GM23248 (cell line): ENCODE results near the gene CEND1. TPM values are rescaled to one million over a fixed set of nuclear protein-coding genes. Genes with fewer than 3 reads are reported as not detected.

Experiments
- DNase-seq: peaks from one replicate; pipeline ENCODE4 v3.0.0-alpha.2; 2015
- H2AFZ ChIP-seq: fragments of 200-600 bp; sonication (generic); 2 replicates; pipeline ENCODE4 v1.6.1; 2016; ENCODE audit warnings: antibody characterized with exemption
- H3F3A ChIP-seq: fragments of 200-600 bp; sonication (generic); 2 replicates; pipeline ENCODE4 v1.6.1; 2016; ENCODE audit warnings: mild to moderate bottlenecking, antibody characterized with exemption, mixed run types; ENCODE audit not compliant: insufficient read depth
- H3K27ac ChIP-seq: fragments of 200-600 bp; sonication (generic); 2 replicates; pipeline ENCODE4 v1.5.1; 2016; ENCODE audit warnings: mild to moderate bottlenecking
- H3K27me3 ChIP-seq: fragments of 200-600 bp; sonication (generic); replicated peaks from 2 replicates; pipeline ENCODE4 v1.6.1; 2016; ENCODE audit warnings: mild to moderate bottlenecking; ENCODE audit not compliant: insufficient read depth
- H3K36me3 ChIP-seq: fragments of 200-600 bp; sonication (generic); 2 replicates; pipeline ENCODE4 v1.6.1; 2016; ENCODE audit warnings: low read depth, mild to moderate bottlenecking
- H3K4me1 ChIP-seq: fragments of 200-600 bp; sonication (generic); 2 replicates; pipeline ENCODE4 v1.6.1; 2016; ENCODE audit warnings: mild to moderate bottlenecking; ENCODE audit not compliant: insufficient read depth
- H3K4me2 ChIP-seq: fragments of 200-600 bp; sonication (generic); one replicate; pipeline ENCODE4 v1.6.1; 2016; ENCODE audit warnings: mild to moderate bottlenecking; ENCODE audit not compliant: unreplicated experiment
- H3K4me3 ChIP-seq: fragments of 200-600 bp; sonication (generic); 2 replicates; pipeline ENCODE4 v1.5.1; 2016; ENCODE audit warnings: mild to moderate bottlenecking
- H3K79me2 ChIP-seq: fragments of 200-600 bp; sonication (generic); 2 replicates; pipeline ENCODE4 v1.6.1; 2016; ENCODE audit warnings: mild to moderate bottlenecking; ENCODE audit not compliant: insufficient read depth
- H3K9ac ChIP-seq: fragments of 200-600 bp; sonication (generic); 2 replicates; pipeline ENCODE4 v1.6.1; 2016; ENCODE audit warnings: mild to moderate bottlenecking
- H3K9me2 ChIP-seq: fragments of 200-600 bp; sonication (generic); 2 replicates; pipeline ENCODE4 v1.6.1; 2016; ENCODE audit warnings: mixed run types, mild to moderate bottlenecking, moderate library complexity; ENCODE audit not compliant: insufficient read depth
- H3K9me3 ChIP-seq: fragments of 200-600 bp; sonication (generic); one replicate; pipeline ENCODE4 v1.6.1; 2017; ENCODE audit warnings: low read depth
- H4K20me1 ChIP-seq: fragments of 200-600 bp; sonication (generic); 2 replicates; pipeline ENCODE4 v1.6.0; 2016; ENCODE audit not compliant: insufficient read depth
- EZH2 ChIP-seq: fragments of 200-600 bp; sonication (generic); IDR thresholded peaks from 2 replicates; pipeline ENCODE4 v1.6.1; 2018; ENCODE audit warnings: antibody characterized with exemption, mild to moderate bottlenecking; ENCODE audit not compliant: insufficient read depth, poor library complexity, severe bottlenecking
- EZH2phosphoT487 ChIP-seq: fragments of 200-600 bp; sonication (generic); IDR thresholded peaks from 2 replicates; pipeline ENCODE4 v1.6.1; 2018; ENCODE audit warnings: antibody characterized with exemption, moderate library complexity, mild to moderate bottlenecking, low read depth; ENCODE audit not compliant: insufficient read depth
- WGBS, 2 experiments: methylation state at CpG; one replicate each; pipeline ENCODE4 v1.1.6; 2015 to 2017; ENCODE audit warnings: low lambda C conversion rate in 2 of 2, low coverage in 1 of 2; ENCODE audit errors: missing lambda C conversion rate in 2 of 2; 5-methylcytosine and 5-hydroxymethylcytosine counted together
- in situ Hi-C: fragments of 300-500 bp; cut with MboI; formaldehyde crosslinking; loops from 2 replicates; pipeline ENCODE4 v1.15.0; 2020
- polyA plus RNA-seq: library from polyadenylated mRNA; unstranded; fragments of >200 nt; fragmentation: Nextera tagmentation; extraction: Ambion mirVana; gene quantifications from 2 replicates; pipeline ENCODE4 v1.2.1, GENCODE V29; 2016
- total RNA-seq: library from RNA; depleted of rRNA; stranded (reverse); fragments of >200 nt; shearing (Covaris generic); gene quantifications from 2 replicates; pipeline ENCODE4 v1.2.3, GENCODE V29; 2014

The CEND1 gene
- total and polyA plus RNA-seq, 2 experiments from 2014 or later = 2.1 to 3.4 TPM

DNA sequence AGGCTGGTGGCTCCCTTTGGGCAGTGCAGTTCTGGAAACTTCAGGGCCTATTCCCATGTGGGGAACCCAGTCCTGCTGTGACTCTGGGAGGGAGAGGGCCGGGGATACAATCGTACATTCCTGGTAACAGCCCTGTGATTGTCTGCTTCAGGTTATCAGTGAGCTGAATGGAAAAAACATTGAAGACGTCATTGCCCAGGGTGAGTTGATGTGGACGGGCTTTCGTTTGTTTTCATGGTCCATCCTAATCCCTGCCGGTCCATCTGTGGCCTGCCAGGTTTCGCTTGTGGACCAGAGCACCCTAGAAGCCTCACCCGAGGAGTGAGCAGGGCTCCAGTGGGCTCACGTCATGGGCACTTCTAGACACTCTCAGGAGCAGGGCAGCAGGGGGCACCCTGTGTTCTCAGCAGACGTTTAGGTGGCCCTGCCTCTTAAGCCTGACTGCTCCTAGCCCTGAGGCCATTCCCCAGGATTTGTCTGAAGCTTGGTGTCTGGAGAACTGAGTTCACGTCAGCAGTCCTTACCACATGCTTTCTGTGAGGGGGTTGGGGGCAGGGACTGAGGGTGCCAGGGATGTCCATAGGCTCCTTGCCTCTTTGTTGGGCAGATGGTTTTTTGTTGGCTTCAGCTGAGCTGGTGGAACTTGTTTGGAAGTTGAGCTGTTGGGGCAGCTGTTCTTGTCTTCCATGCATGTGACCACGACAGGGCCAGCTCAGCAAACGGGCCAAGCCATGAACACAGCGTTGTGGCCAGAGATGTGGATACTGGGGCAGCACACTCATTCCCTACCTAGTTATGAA lies 21.8 kb upstream of the CEND1 start:
- Histone ChIP-seq H3K9me3 (no peaks in the 10 kb centered on the region), H3K79me2 (peaks cover 63% of the 10 kb centered on the region), H3K27me3 (no peaks in the 10 kb centered on the region), H3K27ac (peak overlapping the region; percentile 32; the same call in 1 of the 2 replicates), H3K36me3 (peaks cover 19% of the 10 kb centered on the region), H3F3A (peaks cover 34% of the 10 kb centered on the region), H2AFZ (no peak overlapping the region), H3K9me2 (no peaks in the 10 kb centered on the region), H3K4me2 (peak overlapping the region; percentile 94), H4K20me1 (no peaks in the 10 kb centered on the region; the same call in 1 of the 2 replicates), H3K4me1 (peaks cover 20% of the 10 kb centered on the region), H3K4me3 (peak overlapping the region; percentile 86), H3K9ac (peak overlapping the region; percentile 95)
- no peak for TF ChIP-seq EZH2phosphoT487
- TF ChIP-seq EZH2 = no peak
- WGBS, 2 experiments = 69 to 70% methylated on average over 14 of the region's 14 CpGs
- DNase-seq = peak; percentile 57
- in situ Hi-C loops = no loop called here

DNA sequence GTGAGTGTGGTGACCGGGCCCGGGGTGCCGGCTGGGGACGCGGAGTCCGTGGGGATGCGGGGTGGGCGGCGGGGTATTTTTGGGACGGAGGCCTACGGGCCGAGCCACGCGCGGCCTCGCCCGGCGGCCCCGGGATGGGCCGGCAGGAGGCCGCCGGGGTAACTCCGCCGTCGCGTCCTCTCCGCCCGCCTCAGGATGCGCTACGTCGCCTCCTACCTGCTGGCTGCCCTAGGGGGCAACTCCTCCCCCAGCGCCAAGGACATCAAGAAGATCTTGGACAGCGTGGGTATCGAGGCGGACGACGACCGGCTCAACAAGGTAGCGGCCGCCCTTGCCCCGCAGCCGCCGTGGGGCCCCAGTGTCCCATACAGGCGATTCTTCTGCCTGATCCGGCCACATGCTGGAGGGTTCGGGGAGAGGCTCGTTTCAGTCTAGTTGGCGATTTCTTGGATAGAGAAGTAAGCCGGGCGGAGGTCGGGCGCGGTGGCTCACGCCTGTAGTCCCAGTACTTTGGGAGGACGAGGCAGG lies 20.2 kb upstream of the CEND1 start:
- Histone ChIP-seq H3K9me3 (no peaks in the 10 kb centered on the region), H3K9me2 (no peaks in the 10 kb centered on the region), H2AFZ (no peak overlapping the region), H3K79me2 (peaks cover 63% of the 10 kb centered on the region), H3K9ac (peak overlapping the region; percentile 95), H3K36me3 (peaks cover 19% of the 10 kb centered on the region), H3K27ac (peak overlapping the region; percentile 98), H3K4me1 (peaks cover 20% of the 10 kb centered on the region), H3K27me3 (no peaks in the 10 kb centered on the region), H3K4me2 (peak overlapping the region; percentile 94), H3F3A (peaks cover 34% of the 10 kb centered on the region), H4K20me1 (no peaks in the 10 kb centered on the region; the same call in 1 of the 2 replicates), H3K4me3 (peak overlapping the region; percentile 86)
- 1 to 2% methylated on average over 31 to 55 of the region's 55 CpGs for WGBS, 2 experiments
- in situ Hi-C loops = no loop called here
- DNase-seq = no peak
- TF ChIP-seq EZH2 (no peak), EZH2phosphoT487 (no peak)

DNA sequence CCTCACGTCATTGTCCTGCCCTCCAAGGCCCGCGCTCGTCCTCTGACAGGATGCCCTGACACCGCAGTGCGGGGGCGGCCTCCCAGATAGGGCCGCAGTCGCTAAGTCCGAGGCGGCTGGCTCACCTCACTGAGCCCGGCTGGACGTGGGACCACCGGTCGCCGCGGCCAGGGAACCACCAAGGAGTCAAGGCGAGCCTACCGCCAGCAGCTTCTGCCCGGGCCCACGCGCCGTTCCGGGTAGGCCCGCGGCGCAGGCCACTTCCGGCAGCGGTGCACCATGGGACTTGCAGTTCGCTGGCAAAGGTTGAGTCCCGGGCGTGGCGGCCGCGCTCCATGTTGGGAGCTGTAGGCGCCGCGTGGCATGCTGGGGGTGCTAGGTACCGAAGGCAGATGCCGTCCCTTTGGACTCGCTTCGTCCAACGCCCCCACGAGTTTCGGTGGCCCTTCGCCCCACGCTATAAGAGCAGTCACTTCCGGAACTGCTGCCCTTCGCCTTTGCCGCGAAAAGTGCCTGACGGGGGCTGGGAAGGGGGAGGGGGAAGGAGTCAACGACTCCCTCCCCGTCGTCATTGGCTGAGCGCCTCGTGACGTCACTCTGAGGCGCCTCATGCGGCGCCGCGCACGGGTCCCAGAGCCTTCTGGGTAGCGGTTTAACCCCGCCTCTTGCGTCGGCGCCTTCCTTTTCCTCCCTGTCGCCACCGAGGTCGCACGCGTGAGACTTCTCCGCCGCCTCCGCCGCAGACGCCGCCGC lies 19.6 kb upstream of the CEND1 start, which contains the start of gene RPLP2:
TSS of gene RPLP2 (plus strand) at position 681 of the 753 bp plus-strand sequence. CDS start 268 bp downstream, outside the sequence.
- Histone ChIP-seq H3K9ac (peak within 1 kb of the TSS; percentile 95), H3K36me3 (peaks cover 19% of the 10 kb centered on the region), H3K9me3 (no peaks in the 10 kb centered on the region), H4K20me1 (no peaks in the 10 kb centered on the region; the same call in 1 of the 2 replicates), H3F3A (peaks cover 34% of the 10 kb centered on the region), H3K27me3 (no peaks in the 10 kb centered on the region), H3K79me2 (peaks cover 63% of the 10 kb centered on the region), H3K4me1 (peaks cover 20% of the 10 kb centered on the region), H2AFZ (peak within 1 kb of the TSS; percentile 76), H3K4me3 (peak within 1 kb of the TSS; percentile 86), H3K27ac (peak within 1 kb of the TSS; percentile 98), H3K9me2 (no peaks in the 10 kb centered on the region), H3K4me2 (peak within 1 kb of the TSS; percentile 94)
- TF ChIP-seq EZH2phosphoT487 (no peak), EZH2 (no peak)
- DNase-seq = peak; percentile 99
- in situ Hi-C loops = no loop called here
- 1 to 2% methylated on average over 52 to 81 of the region's 81 CpGs for WGBS, 2 experiments
